H1 (cell line): Measurements from ENCODE around the gene SUGT1. TPM values are rescaled to one million over a fixed set of nuclear protein-coding genes. Genes with fewer than 3 reads are reported as not detected.

Source experiments
- CTCF ChIA-PET: fragments of 300-600 bp; sonication (Branson Sonifier 250); formaldehyde crosslinking; loops from one replicate; lab custom pipeline; 2021; ENCODE audit not compliant: partially characterized antibody; lab: Charles Lee
- POLR2A ChIA-PET: fragments of 300-600 bp; sonication (Branson Sonifier 250); formaldehyde crosslinking; loops from one replicate; lab custom pipeline; 2021; ENCODE audit warnings: inconsistent platforms; ENCODE audit not compliant: partially characterized antibody; lab: Charles Lee
- DNase-seq, 2 experiments: peaks; one replicate each; pipeline versions ENCODE4 v3.0.0 to v3.0.0-alpha.2; 2010 to 2022; ENCODE audit warnings: low spot score in 2 of 2, low read depth in 1 of 2, mixed read lengths in 1 of 2
- FAIRE-seq: peaks from 2 replicates; lab custom pipeline; 2011; peaks lifted over from hg19 to GRCh38; lab: Jason Lieb, UNC
- H2AFZ ChIP-seq: 2 replicates; pipeline ENCODE4 v1.8.1; 2012; ENCODE audit warnings: low read length, inconsistent platforms
- H2AK5ac ChIP-seq: 2 replicates; pipeline ENCODE4 v1.6.1; 2013; ENCODE audit warnings: low read depth, low read length
- H2BK120ac ChIP-seq: replicated peaks from 2 replicates; pipeline ENCODE3; 2013; ENCODE audit warnings: low read depth, low read length, inconsistent platforms
- H2BK12ac ChIP-seq: 2 replicates; pipeline ENCODE4 v1.6.1; 2013; ENCODE audit warnings: low read depth, low read length
- H2BK15ac ChIP-seq: 2 replicates; pipeline ENCODE4 v1.6.1; 2013; ENCODE audit warnings: low read length
- H2BK20ac ChIP-seq: 2 replicates; pipeline ENCODE4 v1.6.1; 2013; ENCODE audit warnings: low read length
- H2BK5ac ChIP-seq: 2 replicates; pipeline ENCODE4 v1.6.1; 2013; ENCODE audit warnings: low read depth, low read length
- H3K14ac ChIP-seq: 2 replicates; pipeline ENCODE4 v1.6.1; 2013; ENCODE audit warnings: inconsistent platforms; ENCODE audit not compliant: insufficient read length
- H3K18ac ChIP-seq: 2 replicates; pipeline ENCODE4 v1.6.1; 2013; ENCODE audit warnings: low read length; ENCODE audit errors: extremely low read depth
- H3K23ac ChIP-seq: 2 replicates; pipeline ENCODE4 v1.6.1; 2013; ENCODE audit warnings: inconsistent platforms; ENCODE audit not compliant: insufficient read length
- H3K23me2 ChIP-seq: 2 replicates; pipeline ENCODE4 v1.6.1; 2013; ENCODE audit warnings: low read depth, low read length
- H3K27ac ChIP-seq: 2 replicates; pipeline ENCODE4 v1.6.1; 2011; ENCODE audit warnings: low read depth, low read length, inconsistent platforms
- H3K27me3 ChIP-seq, 4 experiments: replicated peaks in 1 of 4; 1 replicate in 1 of 4; 2 replicates in 3 of 4; pipeline versions ENCODE4 v1.6.1 to v1.8.1; 2011 to 2013; ENCODE audit warnings: low read length in 3 of 4, mild to moderate bottlenecking in 3 of 4, inconsistent platforms in 2 of 4, mixed read lengths in 2 of 4, moderate library complexity in 1 of 4; ENCODE audit not compliant: control insufficient read depth in 3 of 4, insufficient read depth in 3 of 4; ENCODE audit errors: extremely low read depth in 1 of 4
- H3K36me3 ChIP-seq, 4 experiments: 2 replicates each; pipeline versions ENCODE4 v1.6.1 to v1.8.1; 2011 to 2013; ENCODE audit warnings: mild to moderate bottlenecking in 4 of 4, low read length in 3 of 4, moderate library complexity in 2 of 4, control low read depth in 1 of 4, inconsistent platforms in 1 of 4; ENCODE audit not compliant: insufficient read depth in 4 of 4, control insufficient read depth in 2 of 4
- H3K4ac ChIP-seq: replicated peaks from 2 replicates; pipeline ENCODE3; 2013; ENCODE audit warnings: low read length, low read depth, mixed read lengths, inconsistent platforms; ENCODE audit not compliant: insufficient read length
- H3K4me1 ChIP-seq, 4 experiments: replicated peaks in 1 of 4; 1 replicate in 1 of 4; 2 replicates in 3 of 4; pipeline versions ENCODE4 v1.6.1 to v1.8.1; 2011 to 2013; ENCODE audit warnings: low read length in 3 of 4, inconsistent platforms in 2 of 4, mixed read lengths in 1 of 4; ENCODE audit not compliant: insufficient read depth in 4 of 4, control insufficient read depth in 3 of 4
- H3K4me2 ChIP-seq, 2 experiments: 2 replicates each; pipeline versions ENCODE4 v1.6.1 to v1.8.1; 2011 to 2013; ENCODE audit warnings: low read depth in 2 of 2, low read length in 2 of 2, control low read depth in 1 of 2, inconsistent platforms in 1 of 2, mild to moderate bottlenecking in 1 of 2; ENCODE audit not compliant: insufficient read depth in 1 of 2
- H3K4me3 ChIP-seq, 4 experiments: fragments of 200-600, 300-600 bp in 1 of 4; sonication (generic), shearing (Covaris generic), sonication (Bioruptor Twin) in 1 of 4; 2 replicates each; pipeline versions ENCODE4 v1.5.1 to v1.8.1; 2011 to 2016; ENCODE audit warnings: low read length in 4 of 4, low read depth in 3 of 4, control low read depth in 2 of 4, inconsistent platforms in 2 of 4, mild to moderate bottlenecking in 2 of 4, mixed read lengths in 1 of 4, moderate library complexity in 1 of 4; ENCODE audit not compliant: insufficient read depth in 2 of 4; ENCODE audit errors: extremely low read depth in 1 of 4
- H3K56ac ChIP-seq: replicated peaks from 2 replicates; pipeline ENCODE3; 2013; ENCODE audit warnings: low read depth, mild to moderate bottlenecking, mixed read lengths, low read length, inconsistent platforms; ENCODE audit not compliant: insufficient read length
- H3K79me1 ChIP-seq: 2 replicates; pipeline ENCODE4 v1.6.1; 2013; ENCODE audit warnings: low read depth, low read length, control low read depth
- H3K79me2 ChIP-seq, 2 experiments: 2 replicates each; pipeline versions ENCODE4 v1.6.1 to v1.8.1; 2012 to 2013; ENCODE audit warnings: low read length in 2 of 2, mild to moderate bottlenecking in 2 of 2, inconsistent platforms in 1 of 2; ENCODE audit not compliant: insufficient read depth in 2 of 2, control insufficient read depth in 1 of 2
- H3K9ac ChIP-seq, 4 experiments: replicated peaks in 1 of 4; 1 replicate in 1 of 4; 2 replicates in 3 of 4; pipeline versions ENCODE4 v1.6.1 to v1.8.1; 2011 to 2013; ENCODE audit warnings: low read depth in 3 of 4, low read length in 3 of 4, control low read depth in 2 of 4, mild to moderate bottlenecking in 2 of 4, moderate library complexity in 2 of 4, inconsistent platforms in 1 of 4; ENCODE audit errors: extremely low read depth in 1 of 4
- H3K9me3 ChIP-seq, 2 experiments: 2 replicates each; pipeline versions ENCODE4 v1.6.1 to v1.8.1; 2012 to 2013; ENCODE audit warnings: mild to moderate bottlenecking in 2 of 2, moderate library complexity in 2 of 2, control low read depth in 1 of 2, inconsistent platforms in 1 of 2, low read depth in 1 of 2, low read length in 1 of 2, mixed read lengths in 1 of 2; ENCODE audit not compliant: insufficient read depth in 2 of 2
- H4K20me1 ChIP-seq, 2 experiments: replicated peaks in 1 of 2; 2 replicates each; pipeline versions ENCODE3 to v1.8.1; 2011 to 2013; ENCODE audit warnings: inconsistent platforms in 2 of 2, low read length in 2 of 2, mild to moderate bottlenecking in 1 of 2; ENCODE audit not compliant: insufficient read depth in 2 of 2, control insufficient read depth in 1 of 2
- H4K5ac ChIP-seq: 2 replicates; pipeline ENCODE4 v1.6.1; 2013; ENCODE audit warnings: low read length, low read depth, mixed read lengths, inconsistent platforms; ENCODE audit not compliant: insufficient read length
- H4K8ac ChIP-seq: 2 replicates; pipeline ENCODE4 v1.8.0; 2013; ENCODE audit warnings: mild to moderate bottlenecking, moderate library complexity, low read length, inconsistent platforms; ENCODE audit not compliant: insufficient read depth; ENCODE audit errors: extremely low read depth
- H4K91ac ChIP-seq: replicated peaks from 2 replicates; pipeline ENCODE3; 2013; ENCODE audit warnings: low read length, mixed read lengths, inconsistent platforms; ENCODE audit not compliant: insufficient read length
- CEBPB ChIP-seq: IDR thresholded peaks from 2 replicates; pipeline ENCODE4 v1.6.1; 2012; ENCODE audit warnings: low read depth, low read length
- EGR1 ChIP-seq: IDR thresholded peaks from 2 replicates; pipeline ENCODE4 v1.6.1; 2011; ENCODE audit warnings: low read depth, low read length, borderline replicate concordance
- EZH2 ChIP-seq: fragments of 200-600 bp; sonication (generic); IDR thresholded peaks from 2 replicates; pipeline ENCODE4 v1.7.1; 2012; ENCODE audit warnings: low read depth, mild to moderate bottlenecking, moderate library complexity, low read length, inconsistent platforms; ENCODE audit not compliant: severe bottlenecking
- JUN ChIP-seq: IDR thresholded peaks from 2 replicates; pipeline ENCODE4 v1.6.1; 2011; ENCODE audit warnings: low read depth, mild to moderate bottlenecking, improper control_type of control experiment, low read length
- KDM1A ChIP-seq: fragments of 200-600, 300-600 bp; sonication (generic); IDR thresholded peaks from 2 replicates; pipeline ENCODE4 v1.7.1; 2016; ENCODE audit warnings: mild to moderate bottlenecking, low read length, borderline replicate concordance
- MAFK ChIP-seq: IDR thresholded peaks from 2 replicates; pipeline ENCODE4 v1.6.1; 2012; ENCODE audit warnings: low read depth, mild to moderate bottlenecking, improper control_type of control experiment, low read length
- POLR2AphosphoS5 ChIP-seq: IDR thresholded peaks from 2 replicates; pipeline ENCODE4 v1.6.1; 2011; ENCODE audit warnings: low read depth, low read length
- SIRT6 ChIP-seq: IDR thresholded peaks from one replicate; pipeline ENCODE4 v1.7.1; 2012; ENCODE audit warnings: low read length, inconsistent platforms
- SUZ12 ChIP-seq: fragments of 200-600 bp; sonication (generic); IDR thresholded peaks from 2 replicates; pipeline ENCODE4 v1.6.1; 2012; ENCODE audit warnings: mild to moderate bottlenecking, inconsistent platforms, low read length, moderate library complexity, mixed read lengths
- TAF1 ChIP-seq: IDR thresholded peaks from 2 replicates; pipeline ENCODE4 v1.6.1; 2011; ENCODE audit warnings: mild to moderate bottlenecking, low read depth, low read length
- TAF7 ChIP-seq: optimal IDR thresholded peaks from 2 replicates; pipeline ENCODE3; 2011; ENCODE audit warnings: low read depth, mild to moderate bottlenecking, inconsistent platforms, low read length, moderate library complexity, borderline replicate concordance
- YY1 ChIP-seq: IDR thresholded peaks from 2 replicates; pipeline ENCODE4 v1.6.1; 2011; ENCODE audit warnings: low read depth, mild to moderate bottlenecking, low read length
- WGBS, 2 experiments: shearing (Covaris generic) in 1 of 2; methylation state at CpG; one replicate each; pipeline versions ENCODE4 v1.1.6 to v1.1.7; 2013 to 2015; ENCODE audit warnings: low lambda C conversion rate in 2 of 2, mixed read lengths in 2 of 2, inconsistent platforms in 1 of 2, low coverage in 1 of 2, missing lambda C conversion rate in 1 of 2; ENCODE audit not compliant: insufficient replicate concordance in 2 of 2, insufficient coverage in 1 of 2, insufficient read length in 1 of 2; ENCODE audit errors: extremely low coverage in 1 of 2, missing lambda C conversion rate in 1 of 2; 5-methylcytosine and 5-hydroxymethylcytosine counted together
- polyA plus RNA-seq, 7 experiments: library from polyadenylated mRNA; depleted of rRNA in 3 of 7; stranded (reverse) in 5 of 7; unstranded in 2 of 7; fragments of >200 nt in 5 of 7; fragments of 200-250 nt in 2 of 7; gene quantifications; 1 replicate in 5 of 7; 2 replicates in 1 of 7; 4 replicates in 1 of 7; pipeline versions ENCODE4 v1.2.1 to v1.2.3, GENCODE V29; 2011 to 2013; ENCODE audit warnings: missing spikeins in 2 of 7, mixed read lengths in 2 of 7
- total RNA-seq: library from RNA; stranded (reverse); fragmentation: NEBNext Ultra II Directional; extraction: Animal tissue kit (Norgen Biotek cat#: 25700); gene quantifications from 2 replicates; pipeline ENCODE4 v1.2.1, GENCODE V29; 2021
- TF ChIP-seq, protein P1 (sequence below): IDR thresholded peaks from 2 replicates; pipeline ENCODE4 v1.6.1; 2012; ENCODE audit warnings: inconsistent platforms
- TF ChIP-seq, protein P2 (sequence below): IDR thresholded peaks from 2 replicates; pipeline ENCODE4 v1.6.1; 2012; ENCODE audit warnings: inconsistent platforms

SUGT1 gene
- total and polyA plus RNA-seq, 2 of the 8 experiments (the other 6 are each of a cell fraction or from before 2014, with no cell fraction given): 21.0 to 99.4 TPM

DNA sequence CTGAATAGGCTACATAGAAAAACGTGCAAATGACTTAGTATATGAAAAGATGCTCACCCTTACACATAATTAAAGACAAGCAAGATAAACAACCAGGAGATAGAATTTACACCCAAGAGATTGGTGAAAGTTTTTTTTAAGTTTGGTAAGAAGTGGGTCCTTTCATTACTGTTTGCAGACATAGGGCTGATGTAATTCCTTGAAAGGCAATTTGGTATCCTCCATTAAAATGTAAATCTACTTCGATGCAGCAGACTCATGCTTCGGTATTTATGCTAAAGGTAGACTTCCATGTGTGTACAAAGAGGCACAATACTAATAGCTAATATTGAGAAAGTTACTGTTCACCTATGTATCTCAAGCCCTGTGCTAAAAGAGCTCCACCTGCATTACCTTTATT, 53.4 kb downstream of the SUGT1 start:
- Histone ChIP-seq H3K4me2 (no peak overlapping the region), H2BK12ac (no peak overlapping the region)
- FAIRE-seq: no peak
- no peak for TF ChIP-seq TAF1
- TF ChIP-seq EZH2: no peak
- no peak for TF ChIP-seq KDM1A
- TF ChIP-seq JUN: no peak
- TF ChIP-seq, protein P1, sequence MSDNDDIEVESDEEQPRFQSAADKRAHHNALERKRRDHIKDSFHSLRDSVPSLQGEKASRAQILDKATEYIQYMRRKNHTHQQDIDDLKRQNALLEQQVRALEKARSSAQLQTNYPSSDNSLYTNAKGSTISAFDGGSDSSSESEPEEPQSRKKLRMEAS: no peak
- no peak for TF ChIP-seq YY1
- TF ChIP-seq, protein P2, sequence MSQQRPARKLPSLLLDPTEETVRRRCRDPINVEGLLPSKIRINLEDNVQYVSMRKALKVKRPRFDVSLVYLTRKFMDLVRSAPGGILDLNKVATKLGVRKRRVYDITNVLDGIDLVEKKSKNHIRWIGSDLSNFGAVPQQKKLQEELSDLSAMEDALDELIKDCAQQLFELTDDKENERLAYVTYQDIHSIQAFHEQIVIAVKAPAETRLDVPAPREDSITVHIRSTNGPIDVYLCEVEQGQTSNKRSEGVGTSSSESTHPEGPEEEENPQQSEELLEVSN: no peak
- no peak for TF ChIP-seq MAFK
- TF ChIP-seq SIRT6: no peak
- TF ChIP-seq POLR2AphosphoS5: no peak
- TF ChIP-seq EGR1: no peak
- TF ChIP-seq CEBPB: no peak
- TF ChIP-seq SUZ12: no peak
- TF ChIP-seq TAF7: no peak

More for the DNA sequence above, 53.4 kb downstream of the SUGT1 start:
- Histone ChIP-seq H4K91ac (no peak overlapping the region), H2AK5ac (no peak overlapping the region), H3K9me3 (no peaks in the 10 kb centered on the region), H3K27me3 (no peaks in the 10 kb centered on the region), H2BK20ac (no peak overlapping the region), H3K79me2 (no peaks in the 10 kb centered on the region), H2BK15ac (no peak overlapping the region), H3K56ac (no peak overlapping the region), H3K36me3 (peaks cover 0 to 33% (median 7%) of the 10 kb centered on the region in 4 experiments; a peak in 5 of 8 replicates), H3K9ac (no peak overlapping the region), H2BK120ac (no peak overlapping the region), H3K23me2 (0 out of 2 replicates have a peak, but pooled peaks cover 2% of the 10 kb centered on the region), H3K27ac (no peak overlapping the region), H2BK5ac (no peak overlapping the region), H3K4me1 (peaks cover 0 to 3% (median 1%) of the 10 kb centered on the region in 4 experiments; a peak in 5 of 7 replicates), H3K14ac (no peak overlapping the region), H3K79me1 (no peaks in the 10 kb centered on the region), H3K4me3 (no peak overlapping the region), H2AFZ (no peak overlapping the region), H3K23ac (no peak overlapping the region), H4K5ac (no peak overlapping the region), H4K20me1 (no peaks in the 10 kb centered on the region), H4K8ac (no peak overlapping the region), H3K4ac (no peak overlapping the region), H3K18ac (no peak overlapping the region)
- 83% methylated on average over 3 of the region's 3 CpGs; no CpG with 5 or more reads in 1 of the 2 experiments for WGBS, 2 experiments
- DNase-seq: no peak
- ChIA-PET CTCF (interaction anchor here (1.6 kb wide), 1 partner anchor 103 kb away, joined by 9 read pairs; no protein-coding TSS in a partner anchor), POLR2A (interaction anchor here (1.2 kb wide), 1 partner anchor 19 kb away, joined by 3 read pairs; no protein-coding TSS in a partner anchor)
